ENCODE measurements around the gene PHF21A. TPM values are rescaled to one million over a fixed set of nuclear protein-coding genes. Genes with fewer than 3 reads are reported as not detected.

The PHF21A gene
- total and polyA plus RNA-seq, 2 of the 8 experiments (the other 6 are each of a cell fraction or from before 2014, with no cell fraction given), result 17.6 to 40.3 TPM

GRCh38 chr11:46017341-46017740 lies 103.9 kb downstream of the PHF21A start:
- ChIA-PET POLR2A (ENCODE audit: partially characterized antibody) (interaction anchor here (1.1 to 1.7 kb wide), 2 partner anchors 11 to 14 kb away, joined by 3 to 4 read pairs; no protein-coding TSS in a partner anchor), CTCF (ENCODE audit: partially characterized antibody) (interaction anchor here (0.8 to 2.3 kb wide), 7 partner anchors 11 to 119 kb away, joined by 3 to 8 read pairs (median 4); no protein-coding TSS in a partner anchor)
- H3K36me3 ChIP-seq (ENCODE audit: control insufficient read depth in 2 of 4, insufficient read depth in 4 of 4, low read length in 3 of 4), result no peaks in the 10 kb centered on the region
- FAIRE-seq (no peak), DNase-seq (ENCODE audit: low read depth in 1 of 2, low spot score in 2 of 2) (no peak)
- no peak overlapping the region for H2AFZ ChIP-seq (ENCODE audit: low read length)
- H2BK15ac ChIP-seq (ENCODE audit: low read length), result no peak overlapping the region
- H3K56ac ChIP-seq (replicated peaks; ENCODE audit: insufficient read length, low read depth, low read length), result no peak overlapping the region
- 87% methylated on average over 1 of the region's 1 CpG; no CpG with 5 or more reads in 1 of the 2 experiments for WGBS, 2 experiments (ENCODE audit: extremely low coverage in 1 of 2, insufficient coverage in 1 of 2, insufficient read length in 1 of 2, insufficient replicate concordance in 2 of 2, low coverage in 1 of 2, low lambda C conversion rate in 2 of 2, missing lambda C conversion rate in 1 of 2)
- no peak overlapping the region for H3K4ac ChIP-seq (replicated peaks; ENCODE audit: insufficient read length, low read depth, low read length)
- H4K8ac ChIP-seq (ENCODE audit: extremely low read depth, insufficient read depth, low read length), result no peak overlapping the region
- no peaks in the 10 kb centered on the region for H3K79me1 ChIP-seq (ENCODE audit: low read depth, low read length)
- H3K9ac ChIP-seq (replicated peaks in 1 of 4; ENCODE audit: extremely low read depth in 1 of 4, low read depth in 3 of 4, low read length in 3 of 4), result no peak overlapping the region
- H3K4me2 ChIP-seq (ENCODE audit: insufficient read depth in 1 of 2, low read depth in 2 of 2, low read length in 2 of 2), result no peak overlapping the region
- H3K27me3 ChIP-seq (replicated peaks in 1 of 4; ENCODE audit: control insufficient read depth in 3 of 4, extremely low read depth in 1 of 4, insufficient read depth in 3 of 4, low read length in 3 of 4), result no peaks in the 10 kb centered on the region
- no peak overlapping the region for H2BK120ac ChIP-seq (replicated peaks; ENCODE audit: low read depth, low read length)
- H4K20me1 ChIP-seq (replicated peaks in 1 of 2; ENCODE audit: control insufficient read depth in 1 of 2, insufficient read depth in 2 of 2, low read length in 2 of 2), result no peaks in the 10 kb centered on the region
- no peak overlapping the region for H2AK5ac ChIP-seq (ENCODE audit: low read depth, low read length)
- H4K5ac ChIP-seq (ENCODE audit: insufficient read length, low read depth, low read length), result no peak overlapping the region
- H2BK20ac ChIP-seq (ENCODE audit: low read length), result no peak overlapping the region
- no peak overlapping the region for H2BK5ac ChIP-seq (ENCODE audit: low read depth, low read length)
- H3K23ac ChIP-seq (ENCODE audit: insufficient read length), result no peak overlapping the region
- no peak overlapping the region for H4K91ac ChIP-seq (replicated peaks; ENCODE audit: insufficient read length, low read length)
- TF ChIP-seq SIX5 (IDR thresholded peaks at IDR 0.05; ENCODE audit: low read depth, low read length), result no peak
- TF ChIP-seq NRF1 (IDR thresholded peaks at IDR 0.05; ENCODE audit: low read depth, low read length), result no peak
- no peak for TF ChIP-seq ATF2 (IDR thresholded peaks at IDR 0.05; ENCODE audit: low read length)
- no peak for TF ChIP-seq CBX8 (IDR thresholded peaks at IDR 0.05; ENCODE audit: borderline replicate concordance, low read depth, low read length)
- no peak for TF ChIP-seq EP300 (IDR thresholded peaks at IDR 0.05; ENCODE audit: borderline replicate concordance in 1 of 2, low read depth in 2 of 2, low read length in 2 of 2)
- no peak for TF ChIP-seq GABPA (IDR thresholded peaks at IDR 0.05; ENCODE audit: borderline replicate concordance, insufficient read depth, low read length)
- TF ChIP-seq POU5F1 (IDR thresholded peaks at IDR 0.05; ENCODE audit: low read depth, low read length), result no peak
- TF ChIP-seq BCL11A (IDR thresholded peaks at IDR 0.05; ENCODE audit: low read depth in 2 of 2, low read length in 2 of 2), result no peak
- peaks cover 0 to 11% (median 2%) of the 10 kb centered on the region in 4 experiments; a peak in 2 of 7 replicates for H3K4me1 ChIP-seq (replicated peaks in 1 of 4; ENCODE audit: control insufficient read depth in 3 of 4, insufficient read depth in 4 of 4, low read length in 3 of 4)
- no peak overlapping the region for H3K27ac ChIP-seq (ENCODE audit: low read depth, low read length)
- no peak overlapping the region for H2BK12ac ChIP-seq (ENCODE audit: low read depth, low read length)
- H3K18ac ChIP-seq (ENCODE audit: extremely low read depth, low read length), result no peak overlapping the region
- peaks cover 0 to 7% of the 10 kb centered on the region in 2 experiments; a peak in 1 of 4 replicates for H3K79me2 ChIP-seq (ENCODE audit: control insufficient read depth in 1 of 2, insufficient read depth in 2 of 2, low read length in 2 of 2)
- H3K4me3 ChIP-seq (ENCODE audit: extremely low read depth in 1 of 4, insufficient read depth in 2 of 4, low read depth in 3 of 4, low read length in 4 of 4), result no peak overlapping the region
- no peaks in the 10 kb centered on the region; the same call in 1 of the 2 replicates for H3K23me2 ChIP-seq (ENCODE audit: low read depth, low read length)
- no peak overlapping the region for H3K14ac ChIP-seq (ENCODE audit: insufficient read length)
- no peaks in the 10 kb centered on the region; a peak in 1 of 4 replicates for H3K9me3 ChIP-seq (ENCODE audit: insufficient read depth in 2 of 2, low read depth in 1 of 2, low read length in 1 of 2)
